Measurements from ENCODE around the gene METTL1. TPM values are rescaled to one million over a fixed set of nuclear protein-coding genes. Genes with fewer than 3 reads are reported as not detected.

The METTL1 gene
- total and polyA plus RNA-seq, 9 of the 15 experiments (the other 6 are each of a cell fraction or from before 2014, with no cell fraction given) = 12.6 to 65.9 (median 39.2) TPM

DNA sequence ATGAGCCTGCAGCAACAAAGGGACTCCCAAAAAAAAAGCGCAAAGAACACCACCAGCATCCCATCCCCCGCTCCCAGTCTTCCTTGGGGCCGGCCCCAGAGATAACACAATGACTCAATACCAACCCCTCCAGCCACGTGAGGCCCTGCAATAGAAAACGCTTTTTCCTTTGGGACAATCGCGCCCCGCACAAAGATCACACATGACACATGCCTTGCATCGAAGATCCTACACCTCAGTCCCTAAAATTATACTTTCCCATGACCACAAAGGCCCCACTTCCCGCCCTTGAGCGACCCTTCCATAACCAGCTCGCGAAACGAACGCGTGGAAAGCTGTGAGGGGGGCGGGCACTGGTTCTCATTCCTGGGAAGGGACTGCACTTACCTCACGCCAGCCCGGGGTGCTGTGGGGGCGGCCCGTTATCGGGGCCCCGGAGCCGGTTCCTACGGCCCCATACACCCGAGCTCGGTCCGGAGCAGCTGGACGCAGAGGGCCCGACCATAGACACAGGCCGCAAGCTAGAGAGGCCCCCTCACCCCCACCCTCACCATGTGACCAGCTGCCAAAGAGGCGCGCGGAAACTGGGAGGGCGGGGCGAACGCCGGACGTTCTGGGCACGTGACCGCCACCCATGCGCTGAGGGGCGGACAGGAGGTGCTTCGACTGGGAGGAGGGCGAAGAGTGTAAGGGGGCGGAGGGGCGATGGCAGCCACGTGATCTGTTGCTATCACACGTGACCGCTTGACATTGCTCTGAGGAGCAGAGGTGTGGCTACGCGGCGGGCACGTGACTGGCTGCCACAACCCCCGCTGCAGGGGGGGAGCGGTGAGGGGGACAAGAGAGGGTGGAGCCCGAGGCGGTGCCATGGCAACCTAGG is 19.9 kb downstream of the METTL1 start, which contains the start of gene CDK4 (continued):
- TF ChIP-seq, protein P1, sequence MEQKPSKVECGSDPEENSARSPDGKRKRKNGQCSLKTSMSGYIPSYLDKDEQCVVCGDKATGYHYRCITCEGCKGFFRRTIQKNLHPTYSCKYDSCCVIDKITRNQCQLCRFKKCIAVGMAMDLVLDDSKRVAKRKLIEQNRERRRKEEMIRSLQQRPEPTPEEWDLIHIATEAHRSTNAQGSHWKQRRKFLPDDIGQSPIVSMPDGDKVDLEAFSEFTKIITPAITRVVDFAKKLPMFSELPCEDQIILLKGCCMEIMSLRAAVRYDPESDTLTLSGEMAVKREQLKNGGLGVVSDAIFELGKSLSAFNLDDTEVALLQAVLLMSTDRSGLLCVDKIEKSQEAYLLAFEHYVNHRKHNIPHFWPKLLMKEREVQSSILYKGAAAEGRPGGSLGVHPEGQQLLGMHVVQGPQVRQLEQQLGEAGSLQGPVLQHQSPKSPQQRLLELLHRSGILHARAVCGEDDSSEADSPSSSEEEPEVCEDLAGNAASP (IDR thresholded peaks at IDR 0.05) = no peak
- TF ChIP-seq NFYB (IDR thresholded peaks at IDR 0.05; ENCODE audit: extremely low read depth, insufficient read length) (no peak), NFXL1 (CRISPR knock-in tag; IDR thresholded peaks at IDR 0.05) (no peak), ZNF644 (tag; IDR thresholded peaks at IDR 0.05; ENCODE audit: low read depth) (peak; percentile 75; the same call in 1 of the 2 replicates), MEIS2 (IDR thresholded peaks at IDR 0.05; ENCODE audit: partially characterized antibody) (peak; percentile 70), SREBF1 (IDR thresholded peaks at IDR 0.05; ENCODE audit: borderline replicate concordance, low read depth, low read length) (peak; percentile 83), FOSL1 (tag; conservative IDR thresholded peaks at IDR 0.05) (peak; percentile 98), NCOA6 (IDR thresholded peaks at IDR 0.05) (no peak), NR2C1 (IDR thresholded peaks at IDR 0.05) (peak; percentile 73), NR2C1 (tag; IDR thresholded peaks at IDR 0.05) (no peak), CHD1 (IDR thresholded peaks at IDR 0.05; ENCODE audit: low read length) (peak; percentile 33), RBM34 (IDR thresholded peaks at IDR 0.05; ENCODE audit: borderline replicate concordance, insufficient read depth, low read length) (no peak), ERF (CRISPR knock-in tag; IDR thresholded peaks at IDR 0.05) (no peak), RCOR1 (IDR thresholded peaks at IDR 0.05; ENCODE audit: borderline replicate concordance in 1 of 2, low read depth in 2 of 2, low read length in 2 of 2) (peak in 1 of 2 experiments; percentile 81; a peak in 2 of 4 replicates), ZNF785 (CRISPR knock-in tag; IDR thresholded peaks at IDR 0.05) (no peak), EWSR1 (IDR thresholded peaks at IDR 0.05; ENCODE audit: borderline replicate concordance, low read depth, partially characterized antibody) (no peak)
- TF ChIP-seq, protein P2, sequence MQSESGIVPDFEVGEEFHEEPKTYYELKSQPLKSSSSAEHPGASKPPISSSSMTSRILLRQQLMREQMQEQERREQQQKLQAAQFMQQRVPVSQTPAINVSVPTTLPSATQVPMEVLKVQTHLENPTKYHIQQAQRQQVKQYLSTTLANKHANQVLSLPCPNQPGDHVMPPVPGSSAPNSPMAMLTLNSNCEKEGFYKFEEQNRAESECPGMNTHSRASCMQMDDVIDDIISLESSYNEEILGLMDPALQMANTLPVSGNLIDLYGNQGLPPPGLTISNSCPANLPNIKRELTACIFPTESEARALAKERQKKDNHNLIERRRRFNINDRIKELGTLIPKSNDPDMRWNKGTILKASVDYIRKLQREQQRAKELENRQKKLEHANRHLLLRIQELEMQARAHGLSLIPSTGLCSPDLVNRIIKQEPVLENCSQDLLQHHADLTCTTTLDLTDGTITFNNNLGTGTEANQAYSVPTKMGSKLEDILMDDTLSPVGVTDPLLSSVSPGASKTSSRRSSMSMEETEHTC (IDR thresholded peaks at IDR 0.05) = peak; percentile 97
- TF ChIP-seq, protein P3, sequence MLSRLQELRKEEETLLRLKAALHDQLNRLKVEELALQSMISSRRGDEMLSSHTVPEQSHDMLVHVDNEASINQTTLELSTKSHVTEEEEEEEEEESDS (CRISPR knock-in tag; IDR thresholded peaks at IDR 0.05) = no peak
- TF ChIP-seq, protein P4, sequence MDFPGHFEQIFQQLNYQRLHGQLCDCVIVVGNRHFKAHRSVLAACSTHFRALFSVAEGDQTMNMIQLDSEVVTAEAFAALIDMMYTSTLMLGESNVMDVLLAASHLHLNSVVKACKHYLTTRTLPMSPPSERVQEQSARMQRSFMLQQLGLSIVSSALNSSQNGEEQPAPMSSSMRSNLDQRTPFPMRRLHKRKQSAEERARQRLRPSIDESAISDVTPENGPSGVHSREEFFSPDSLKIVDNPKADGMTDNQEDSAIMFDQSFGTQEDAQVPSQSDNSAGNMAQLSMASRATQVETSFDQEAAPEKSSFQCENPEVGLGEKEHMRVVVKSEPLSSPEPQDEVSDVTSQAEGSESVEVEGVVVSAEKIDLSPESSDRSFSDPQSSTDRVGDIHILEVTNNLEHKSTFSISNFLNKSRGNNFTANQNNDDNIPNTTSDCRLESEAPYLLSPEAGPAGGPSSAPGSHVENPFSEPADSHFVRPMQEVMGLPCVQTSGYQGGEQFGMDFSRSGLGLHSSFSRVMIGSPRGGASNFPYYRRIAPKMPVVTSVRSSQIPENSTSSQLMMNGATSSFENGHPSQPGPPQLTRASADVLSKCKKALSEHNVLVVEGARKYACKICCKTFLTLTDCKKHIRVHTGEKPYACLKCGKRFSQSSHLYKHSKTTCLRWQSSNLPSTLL (IDR thresholded peaks at IDR 0.05) = 0 out of 2 replicates have a peak, but pooled peaks have one; percentile 61

All from K562 (cell line).